GM12801 (cell line): ENCODE data around the gene CYP11A1.

ENCODE experiments used
- CTCF ChIP-seq: IDR thresholded peaks from one replicate; pipeline ENCODE4 v1.5.1; 2011; ENCODE audit warnings: control low read depth; ENCODE audit not compliant: insufficient read length; ENCODE audit errors: extremely low read depth

CYP11A1 gene

GRCh38 chr15:74337607-74338211, 29.7 kb downstream of the CYP11A1 start:
- no peak for TF ChIP-seq CTCF

GRCh38 chr15:74337146-74337545, 30.3 kb downstream of the CYP11A1 start:
- no peak for TF ChIP-seq CTCF

GRCh38 chr15:74336061-74337005, 31.1 kb downstream of the CYP11A1 start:
- TF ChIP-seq CTCF, result no peak

GRCh38 chr15:74335396-74335795, 32.0 kb downstream of the CYP11A1 start:
- no peak for TF ChIP-seq CTCF

GRCh38 chr15:74334127-74334526, 33.3 kb downstream of the CYP11A1 start:
- no peak for TF ChIP-seq CTCF

- TF ChIP-seq CTCF, result no peak
These were observed 33.8 kb downstream of the CYP11A1 start for GRCh38 chr15:74333662-74334061.

- TF ChIP-seq CTCF, result no peak
These were observed 34.4 kb downstream of the CYP11A1 start for GRCh38 chr15:74333093-74333492.
